OCI-LY7 (cell line): ENCODE measurements around the gene GSK3A.

Experiments used
- EZH2phosphoT487 ChIP-seq: fragments of 200-600 bp; sonication (generic); IDR thresholded peaks from 2 replicates; pipeline ENCODE4 v1.6.1; 2018; ENCODE audit warnings: low read depth, borderline replicate concordance, mild to moderate bottlenecking, mixed run types, antibody characterized with exemption, low read length, moderate library complexity, mixed read lengths
- TF ChIP-seq, protein P1 (sequence below): fragments of 200-600 bp; sonication (generic); conservative IDR thresholded peaks from 2 replicates; pipeline ENCODE4 v1.5.1; 2014; ENCODE audit warnings: mild to moderate bottlenecking, antibody characterized with exemption, low read length, moderate library complexity, mixed read lengths

- TF ChIP-seq, protein P1, sequence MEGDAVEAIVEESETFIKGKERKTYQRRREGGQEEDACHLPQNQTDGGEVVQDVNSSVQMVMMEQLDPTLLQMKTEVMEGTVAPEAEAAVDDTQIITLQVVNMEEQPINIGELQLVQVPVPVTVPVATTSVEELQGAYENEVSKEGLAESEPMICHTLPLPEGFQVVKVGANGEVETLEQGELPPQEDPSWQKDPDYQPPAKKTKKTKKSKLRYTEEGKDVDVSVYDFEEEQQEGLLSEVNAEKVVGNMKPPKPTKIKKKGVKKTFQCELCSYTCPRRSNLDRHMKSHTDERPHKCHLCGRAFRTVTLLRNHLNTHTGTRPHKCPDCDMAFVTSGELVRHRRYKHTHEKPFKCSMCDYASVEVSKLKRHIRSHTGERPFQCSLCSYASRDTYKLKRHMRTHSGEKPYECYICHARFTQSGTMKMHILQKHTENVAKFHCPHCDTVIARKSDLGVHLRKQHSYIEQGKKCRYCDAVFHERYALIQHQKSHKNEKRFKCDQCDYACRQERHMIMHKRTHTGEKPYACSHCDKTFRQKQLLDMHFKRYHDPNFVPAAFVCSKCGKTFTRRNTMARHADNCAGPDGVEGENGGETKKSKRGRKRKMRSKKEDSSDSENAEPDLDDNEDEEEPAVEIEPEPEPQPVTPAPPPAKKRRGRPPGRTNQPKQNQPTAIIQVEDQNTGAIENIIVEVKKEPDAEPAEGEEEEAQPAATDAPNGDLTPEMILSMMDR = no peak
- no peak for TF ChIP-seq EZH2phosphoT487
These were observed 8.0 kb downstream of the GSK3A start for GRCh38 chr19:42234364-42234763.
